SK-N-SH treated with all-trans-retinoic acid at 6 μM for 48 hours (cell line): Measurements from ENCODE around the gene KLK8.

Source experiments
- ATAC-seq: fragments of 200-7000 bp; cut with Tn5 transposase; 3 replicates; pipeline ENCODE4 v1.9.1; 2020; ENCODE audit warnings: mild to moderate bottlenecking, moderate library complexity
- ARNTL ChIP-seq: fragments of 450-650 bp; formaldehyde crosslinking; IDR thresholded peaks from 2 replicates; pipeline ENCODE4 v1.5.0; 2020; ENCODE audit warnings: low read depth, mild to moderate bottlenecking, moderate library complexity, borderline replicate concordance
- BACH2 ChIP-seq: fragments of 250-450 bp; sonication (Bioruptor Pico); IDR thresholded peaks from 2 replicates; pipeline ENCODE4 v1.9.0; 2021; ENCODE audit warnings: mild to moderate bottlenecking, borderline replicate concordance
- CSDC2 ChIP-seq: fragments of 250-450 bp; sonication (Bioruptor Pico); IDR thresholded peaks from 2 replicates; pipeline ENCODE4 v1.5.0; 2020; ENCODE audit warnings: mild to moderate bottlenecking, moderate library complexity
- ESRRG ChIP-seq: fragments of 250-450 bp; sonication (Bioruptor Pico); IDR thresholded peaks from 2 replicates; pipeline ENCODE4 v1.6.1; 2021; ENCODE audit warnings: mild to moderate bottlenecking
- GLIS3 ChIP-seq: fragments of 250-450 bp; sonication (Bioruptor Pico); IDR thresholded peaks from 2 replicates; pipeline ENCODE4 v1.5.0; 2020; ENCODE audit warnings: mild to moderate bottlenecking, moderate library complexity
- ISL1 ChIP-seq: fragments of 250-450 bp; sonication (Bioruptor Pico); IDR thresholded peaks from 2 replicates; pipeline ENCODE4 v2.1.2; 2022; ENCODE audit warnings: mild to moderate bottlenecking, moderate library complexity
- OSR1 ChIP-seq: fragments of 250-450 bp; sonication (Bioruptor Pico); IDR thresholded peaks from 2 replicates; pipeline ENCODE4 v1.8.0; 2022; ENCODE audit warnings: moderate library complexity, mild to moderate bottlenecking, inconsistent platforms
- PPARA ChIP-seq: fragments of 250-450 bp; sonication (Bioruptor Pico); IDR thresholded peaks from 2 replicates; pipeline ENCODE4 v1.5.0; 2020; ENCODE audit warnings: mild to moderate bottlenecking, borderline replicate concordance
- RARB ChIP-seq: fragments of 250-450 bp; sonication (Bioruptor Pico); IDR thresholded peaks from 2 replicates; pipeline ENCODE4 v1.8.0; 2021; ENCODE audit warnings: mild to moderate bottlenecking, moderate library complexity
- TCF4 ChIP-seq: fragments of 250-450 bp; sonication (Bioruptor Pico); IDR thresholded peaks from 2 replicates; pipeline ENCODE4 v1.8.0; 2021; ENCODE audit warnings: mild to moderate bottlenecking, moderate library complexity, borderline replicate concordance
- TOX ChIP-seq: fragments of 250-450 bp; sonication (Bioruptor Pico); IDR thresholded peaks from 2 replicates; pipeline ENCODE4 v1.8.0; 2021; ENCODE audit warnings: mild to moderate bottlenecking, moderate library complexity, borderline replicate concordance
- ZC3H10 ChIP-seq: fragments of 250-450 bp; sonication (Bioruptor Pico); IDR thresholded peaks from 2 replicates; pipeline ENCODE4 v1.5.1; 2021; ENCODE audit warnings: mild to moderate bottlenecking, moderate library complexity
- ZFP3 ChIP-seq: fragments of 250-450 bp; sonication (Bioruptor Pico); IDR thresholded peaks from 2 replicates; pipeline ENCODE4 v1.5.0; 2020; ENCODE audit warnings: mild to moderate bottlenecking, moderate library complexity
- ZFP30 ChIP-seq: fragments of 450-650 bp; formaldehyde crosslinking; IDR thresholded peaks from 2 replicates; pipeline ENCODE4 v1.5.0; 2022; ENCODE audit warnings: mild to moderate bottlenecking, moderate library complexity
- ZNF70 ChIP-seq: fragments of 450-650 bp; formaldehyde crosslinking; IDR thresholded peaks from 2 replicates; pipeline ENCODE4 v1.5.0; 2020; ENCODE audit warnings: mild to moderate bottlenecking, moderate library complexity
- ZNF8 ChIP-seq: fragments of 450-650 bp; formaldehyde crosslinking; IDR thresholded peaks from 2 replicates; pipeline ENCODE4 v1.5.0; 2020; ENCODE audit warnings: mild to moderate bottlenecking, moderate library complexity
- TF ChIP-seq, protein P1 (sequence below): fragments of 250-450 bp; sonication (Bioruptor Pico); IDR thresholded peaks from 2 replicates; pipeline ENCODE4 v1.5.1; 2021; ENCODE audit warnings: mild to moderate bottlenecking, moderate library complexity
- TF ChIP-seq, protein P2 (sequence below): fragments of 250-450 bp; sonication (Bioruptor Pico); IDR thresholded peaks from 2 replicates; pipeline ENCODE4 v1.5.1; 2020; ENCODE audit warnings: low read depth, mild to moderate bottlenecking, moderate library complexity
- TF ChIP-seq, protein P3 (sequence below): fragments of 250-450 bp; sonication (Bioruptor Pico); IDR thresholded peaks from 2 replicates; pipeline ENCODE4 v1.5.0; 2020; ENCODE audit warnings: mild to moderate bottlenecking, moderate library complexity
- TF ChIP-seq, protein P4 (sequence below): fragments of 250-450 bp; sonication (Bioruptor Pico); IDR thresholded peaks from 2 replicates; pipeline ENCODE4 v1.8.0; 2021; ENCODE audit warnings: low read depth, mild to moderate bottlenecking, moderate library complexity, borderline replicate concordance
- TF ChIP-seq, protein P5 (sequence below): fragments of 250-450 bp; sonication (Bioruptor Pico); IDR thresholded peaks from 2 replicates; pipeline ENCODE4 v1.8.0; 2020; ENCODE audit warnings: mild to moderate bottlenecking, moderate library complexity, borderline replicate concordance

Gene KLK8, protein sequence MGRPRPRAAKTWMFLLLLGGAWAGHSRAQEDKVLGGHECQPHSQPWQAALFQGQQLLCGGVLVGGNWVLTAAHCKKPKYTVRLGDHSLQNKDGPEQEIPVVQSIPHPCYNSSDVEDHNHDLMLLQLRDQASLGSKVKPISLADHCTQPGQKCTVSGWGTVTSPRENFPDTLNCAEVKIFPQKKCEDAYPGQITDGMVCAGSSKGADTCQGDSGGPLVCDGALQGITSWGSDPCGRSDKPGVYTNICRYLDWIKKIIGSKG

DNA sequence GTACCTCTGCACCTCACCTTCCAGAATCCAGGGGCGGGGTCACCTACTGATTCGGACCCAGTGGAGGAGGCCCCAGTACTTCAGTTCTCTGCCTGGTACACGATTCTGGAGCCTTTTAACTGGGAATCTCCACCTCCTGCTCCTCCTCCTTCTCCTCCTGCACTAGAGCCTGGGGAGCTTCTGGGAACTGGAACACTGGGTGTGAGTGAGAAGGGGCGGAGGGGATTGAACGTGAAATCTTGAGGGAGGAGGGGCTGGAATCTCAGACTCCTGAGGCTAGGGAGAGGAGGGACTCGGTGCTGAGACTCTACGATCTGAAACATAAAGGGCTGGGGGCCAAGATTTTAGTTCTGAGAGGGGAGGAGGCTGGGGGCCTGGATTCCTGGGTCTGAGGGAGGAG, at the start of gene KLK8:
Gene KLK8 (minus strand): TSS at position 90 of the 400 bp plus-strand sequence. CDS start 437 bp downstream, outside the sequence.
- no peak for TF ChIP-seq TOX
- TF ChIP-seq, protein P1, sequence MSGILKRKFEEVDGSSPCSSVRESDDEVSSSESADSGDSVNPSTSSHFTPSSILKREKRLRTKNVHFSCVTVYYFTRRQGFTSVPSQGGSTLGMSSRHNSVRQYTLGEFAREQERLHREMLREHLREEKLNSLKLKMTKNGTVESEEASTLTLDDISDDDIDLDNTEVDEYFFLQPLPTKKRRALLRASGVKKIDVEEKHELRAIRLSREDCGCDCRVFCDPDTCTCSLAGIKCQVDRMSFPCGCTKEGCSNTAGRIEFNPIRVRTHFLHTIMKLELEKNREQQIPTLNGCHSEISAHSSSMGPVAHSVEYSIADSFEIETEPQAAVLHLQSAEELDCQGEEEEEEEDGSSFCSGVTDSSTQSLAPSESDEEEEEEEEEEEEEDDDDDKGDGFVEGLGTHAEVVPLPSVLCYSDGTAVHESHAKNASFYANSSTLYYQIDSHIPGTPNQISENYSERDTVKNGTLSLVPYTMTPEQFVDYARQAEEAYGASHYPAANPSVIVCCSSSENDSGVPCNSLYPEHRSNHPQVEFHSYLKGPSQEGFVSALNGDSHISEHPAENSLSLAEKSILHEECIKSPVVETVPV (CRISPR knock-in tag) = no peak
- TF ChIP-seq ZC3H10 (CRISPR knock-in tag) = no peak
- TF ChIP-seq, protein P2, sequence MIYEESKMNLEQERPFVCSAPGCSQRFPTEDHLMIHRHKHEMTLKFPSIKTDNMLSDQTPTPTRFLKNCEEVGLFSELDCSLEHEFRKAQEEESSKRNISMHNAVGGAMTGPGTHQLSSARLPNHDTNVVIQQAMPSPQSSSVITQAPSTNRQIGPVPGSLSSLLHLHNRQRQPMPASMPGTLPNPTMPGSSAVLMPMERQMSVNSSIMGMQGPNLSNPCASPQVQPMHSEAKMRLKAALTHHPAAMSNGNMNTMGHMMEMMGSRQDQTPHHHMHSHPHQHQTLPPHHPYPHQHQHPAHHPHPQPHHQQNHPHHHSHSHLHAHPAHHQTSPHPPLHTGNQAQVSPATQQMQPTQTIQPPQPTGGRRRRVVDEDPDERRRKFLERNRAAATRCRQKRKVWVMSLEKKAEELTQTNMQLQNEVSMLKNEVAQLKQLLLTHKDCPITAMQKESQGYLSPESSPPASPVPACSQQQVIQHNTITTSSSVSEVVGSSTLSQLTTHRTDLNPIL (CRISPR knock-in tag) = no peak
- TF ChIP-seq ZNF8 (CRISPR knock-in tag) = no peak
- TF ChIP-seq ESRRG (CRISPR knock-in tag) = no peak
- TF ChIP-seq GLIS3 = no peak
- TF ChIP-seq, protein P3, sequence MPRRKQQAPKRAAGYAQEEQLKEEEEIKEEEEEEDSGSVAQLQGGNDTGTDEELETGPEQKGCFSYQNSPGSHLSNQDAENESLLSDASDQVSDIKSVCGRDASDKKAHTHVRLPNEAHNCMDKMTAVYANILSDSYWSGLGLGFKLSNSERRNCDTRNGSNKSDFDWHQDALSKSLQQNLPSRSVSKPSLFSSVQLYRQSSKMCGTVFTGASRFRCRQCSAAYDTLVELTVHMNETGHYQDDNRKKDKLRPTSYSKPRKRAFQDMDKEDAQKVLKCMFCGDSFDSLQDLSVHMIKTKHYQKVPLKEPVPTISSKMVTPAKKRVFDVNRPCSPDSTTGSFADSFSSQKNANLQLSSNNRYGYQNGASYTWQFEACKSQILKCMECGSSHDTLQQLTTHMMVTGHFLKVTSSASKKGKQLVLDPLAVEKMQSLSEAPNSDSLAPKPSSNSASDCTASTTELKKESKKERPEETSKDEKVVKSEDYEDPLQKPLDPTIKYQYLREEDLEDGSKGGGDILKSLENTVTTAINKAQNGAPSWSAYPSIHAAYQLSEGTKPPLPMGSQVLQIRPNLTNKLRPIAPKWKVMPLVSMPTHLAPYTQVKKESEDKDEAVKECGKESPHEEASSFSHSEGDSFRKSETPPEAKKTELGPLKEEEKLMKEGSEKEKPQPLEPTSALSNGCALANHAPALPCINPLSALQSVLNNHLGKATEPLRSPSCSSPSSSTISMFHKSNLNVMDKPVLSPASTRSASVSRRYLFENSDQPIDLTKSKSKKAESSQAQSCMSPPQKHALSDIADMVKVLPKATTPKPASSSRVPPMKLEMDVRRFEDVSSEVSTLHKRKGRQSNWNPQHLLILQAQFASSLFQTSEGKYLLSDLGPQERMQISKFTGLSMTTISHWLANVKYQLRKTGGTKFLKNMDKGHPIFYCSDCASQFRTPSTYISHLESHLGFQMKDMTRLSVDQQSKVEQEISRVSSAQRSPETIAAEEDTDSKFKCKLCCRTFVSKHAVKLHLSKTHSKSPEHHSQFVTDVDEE (CRISPR knock-in tag) = no peak
- TF ChIP-seq ISL1 = no peak
- TF ChIP-seq BACH2 (CRISPR knock-in tag) = no peak
- TF ChIP-seq, protein P4, sequence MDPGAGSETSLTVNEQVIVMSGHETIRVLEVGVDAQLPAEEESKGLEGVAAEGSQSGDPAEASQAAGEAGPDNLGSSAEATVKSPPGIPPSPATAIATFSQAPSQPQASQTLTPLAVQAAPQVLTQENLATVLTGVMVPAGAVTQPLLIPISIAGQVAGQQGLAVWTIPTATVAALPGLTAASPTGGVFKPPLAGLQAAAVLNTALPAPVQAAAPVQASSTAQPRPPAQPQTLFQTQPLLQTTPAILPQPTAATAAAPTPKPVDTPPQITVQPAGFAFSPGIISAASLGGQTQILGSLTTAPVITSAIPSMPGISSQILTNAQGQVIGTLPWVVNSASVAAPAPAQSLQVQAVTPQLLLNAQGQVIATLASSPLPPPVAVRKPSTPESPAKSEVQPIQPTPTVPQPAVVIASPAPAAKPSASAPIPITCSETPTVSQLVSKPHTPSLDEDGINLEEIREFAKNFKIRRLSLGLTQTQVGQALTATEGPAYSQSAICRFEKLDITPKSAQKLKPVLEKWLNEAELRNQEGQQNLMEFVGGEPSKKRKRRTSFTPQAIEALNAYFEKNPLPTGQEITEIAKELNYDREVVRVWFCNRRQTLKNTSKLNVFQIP (CRISPR knock-in tag) = no peak
- no peak for TF ChIP-seq ZFP3
- TF ChIP-seq ZFP30 (CRISPR knock-in tag) = no peak
- TF ChIP-seq RARB (CRISPR knock-in tag) = no peak
- no peak for TF ChIP-seq TCF4 (CRISPR knock-in tag)
- no peak for TF ChIP-seq CSDC2
- TF ChIP-seq ZNF70 (CRISPR knock-in tag) = no peak
- ATAC-seq = no peak

DNA sequence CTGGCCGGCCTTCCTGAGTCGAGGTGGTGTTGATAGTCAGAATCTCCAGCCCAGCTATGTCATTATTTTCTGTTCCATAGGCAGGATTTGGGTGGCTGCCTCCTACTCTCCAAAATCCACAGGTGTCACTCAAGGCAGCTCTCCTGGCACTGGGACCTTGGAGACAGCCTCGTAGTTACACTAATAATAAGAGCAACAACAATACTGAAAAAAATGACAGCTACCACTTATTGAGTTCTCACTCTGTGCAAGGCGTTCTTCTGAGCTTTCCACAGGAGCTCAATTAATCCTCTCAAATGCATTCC, 45.6 kb upstream of the KLK8 start:
- ATAC-seq = no peak
- TF ChIP-seq ZFP3 = no peak
- TF ChIP-seq TCF4 (CRISPR knock-in tag) = no peak
- TF ChIP-seq ARNTL = no peak
- TF ChIP-seq CSDC2 = no peak
- TF ChIP-seq ZNF8 (CRISPR knock-in tag) = no peak
- TF ChIP-seq PPARA (CRISPR knock-in tag) = no peak
- TF ChIP-seq, protein P3 (CRISPR knock-in tag) = no peak
- no peak for TF ChIP-seq TOX
- no peak for TF ChIP-seq BACH2 (CRISPR knock-in tag)
- TF ChIP-seq, protein P1 (CRISPR knock-in tag) = no peak
- TF ChIP-seq ESRRG (CRISPR knock-in tag) = no peak
- no peak for TF ChIP-seq ZFP30 (CRISPR knock-in tag)
- TF ChIP-seq OSR1 (CRISPR knock-in tag) = no peak
- no peak for TF ChIP-seq ISL1
- no peak for TF ChIP-seq GLIS3
- TF ChIP-seq, protein P5, sequence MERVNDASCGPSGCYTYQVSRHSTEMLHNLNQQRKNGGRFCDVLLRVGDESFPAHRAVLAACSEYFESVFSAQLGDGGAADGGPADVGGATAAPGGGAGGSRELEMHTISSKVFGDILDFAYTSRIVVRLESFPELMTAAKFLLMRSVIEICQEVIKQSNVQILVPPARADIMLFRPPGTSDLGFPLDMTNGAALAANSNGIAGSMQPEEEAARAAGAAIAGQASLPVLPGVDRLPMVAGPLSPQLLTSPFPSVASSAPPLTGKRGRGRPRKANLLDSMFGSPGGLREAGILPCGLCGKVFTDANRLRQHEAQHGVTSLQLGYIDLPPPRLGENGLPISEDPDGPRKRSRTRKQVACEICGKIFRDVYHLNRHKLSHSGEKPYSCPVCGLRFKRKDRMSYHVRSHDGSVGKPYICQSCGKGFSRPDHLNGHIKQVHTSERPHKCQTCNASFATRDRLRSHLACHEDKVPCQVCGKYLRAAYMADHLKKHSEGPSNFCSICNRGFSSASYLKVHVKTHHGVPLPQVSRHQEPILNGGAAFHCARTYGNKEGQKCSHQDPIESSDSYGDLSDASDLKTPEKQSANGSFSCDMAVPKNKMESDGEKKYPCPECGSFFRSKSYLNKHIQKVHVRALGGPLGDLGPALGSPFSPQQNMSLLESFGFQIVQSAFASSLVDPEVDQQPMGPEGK = no peak
- TF ChIP-seq, protein P2 (CRISPR knock-in tag) = no peak
- TF ChIP-seq ZC3H10 (CRISPR knock-in tag) = no peak
- TF ChIP-seq ZNF70 (CRISPR knock-in tag) = no peak
